Measurements from ENCODE around the gene MEGF10. TPM values are rescaled to one million over a fixed set of nuclear protein-coding genes. Genes with fewer than 3 reads are reported as not detected.

The MEGF10 gene
- total RNA-seq (2022; extraction: Qiagen RNA extraction; ENCODE audit: low read depth), result not detected in 5 replicates

GRCh38 chr5:127290019-127290945 lies at the start of gene MEGF10:
Gene MEGF10 (plus strand): TSS chr5:127290796. CDS start chr5:127331309, 40,513 bp downstream.

Other genes starting within 250 kb of the MEGF10 start
- 2.0 to 5.4 TPM (median 4.5 TPM) in 5 replicates for gene C5orf63, start 217.3 kb upstream of the MEGF10 start, total RNA-seq (2022; extraction: Qiagen RNA extraction; ENCODE audit: low read depth)
- 37.9 to 51.6 TPM (median 48.8 TPM) in 5 replicates for gene PRRC1, start 226.8 kb downstream of the MEGF10 start, total RNA-seq (2022; extraction: Qiagen RNA extraction; ENCODE audit: low read depth)